Activated naive CD8-positive, alpha-beta T cell (primary cell): ENCODE results near the gene CYP27C1.

ENCODE experiments used
- H3K27ac Mint-ChIP-seq: one replicate; pipeline ENCODE4 v1.8.0; 2021; ENCODE audit warnings: mixed read lengths
- H3K27me3 Mint-ChIP-seq: one replicate; pipeline ENCODE4 v1.8.0; 2021; ENCODE audit warnings: mixed read lengths
- H3K36me3 Mint-ChIP-seq: one replicate; pipeline ENCODE4 v1.8.0; 2021; ENCODE audit warnings: mixed read lengths
- H3K4me1 Mint-ChIP-seq: one replicate; pipeline ENCODE4 v1.8.0; 2021; ENCODE audit warnings: low read depth, mixed read lengths
- H3K4me3 Mint-ChIP-seq: one replicate; pipeline ENCODE4 v1.8.0; 2021; ENCODE audit warnings: mild to moderate bottlenecking, mixed read lengths
- H3K9me3 Mint-ChIP-seq: one replicate; pipeline ENCODE4 v1.8.0; 2021; ENCODE audit warnings: low read depth, mixed read lengths

Gene CYP27C1

GRCh38 chr2:127160676-127161075 is 59.4 kb downstream of the CYP27C1 start:
- H3K4me1 Mint-ChIP-seq: no peaks in the 10 kb centered on the region
- H3K36me3 Mint-ChIP-seq: no peaks in the 10 kb centered on the region
- no peaks in the 10 kb centered on the region for H3K9me3 Mint-ChIP-seq
- H3K4me3 Mint-ChIP-seq: no peak overlapping the region
- no peaks in the 10 kb centered on the region for H3K27me3 Mint-ChIP-seq
- no peak overlapping the region for H3K27ac Mint-ChIP-seq

- Mint-ChIP-seq H3K27ac (no peak overlapping the region), H3K36me3 (no peaks in the 10 kb centered on the region), H3K4me1 (no peaks in the 10 kb centered on the region), H3K9me3 (no peaks in the 10 kb centered on the region), H3K27me3 (no peaks in the 10 kb centered on the region), H3K4me3 (no peak overlapping the region)
These were observed 60.6 kb downstream of the CYP27C1 start for GRCh38 chr2:127159543-127159942.

DNA sequence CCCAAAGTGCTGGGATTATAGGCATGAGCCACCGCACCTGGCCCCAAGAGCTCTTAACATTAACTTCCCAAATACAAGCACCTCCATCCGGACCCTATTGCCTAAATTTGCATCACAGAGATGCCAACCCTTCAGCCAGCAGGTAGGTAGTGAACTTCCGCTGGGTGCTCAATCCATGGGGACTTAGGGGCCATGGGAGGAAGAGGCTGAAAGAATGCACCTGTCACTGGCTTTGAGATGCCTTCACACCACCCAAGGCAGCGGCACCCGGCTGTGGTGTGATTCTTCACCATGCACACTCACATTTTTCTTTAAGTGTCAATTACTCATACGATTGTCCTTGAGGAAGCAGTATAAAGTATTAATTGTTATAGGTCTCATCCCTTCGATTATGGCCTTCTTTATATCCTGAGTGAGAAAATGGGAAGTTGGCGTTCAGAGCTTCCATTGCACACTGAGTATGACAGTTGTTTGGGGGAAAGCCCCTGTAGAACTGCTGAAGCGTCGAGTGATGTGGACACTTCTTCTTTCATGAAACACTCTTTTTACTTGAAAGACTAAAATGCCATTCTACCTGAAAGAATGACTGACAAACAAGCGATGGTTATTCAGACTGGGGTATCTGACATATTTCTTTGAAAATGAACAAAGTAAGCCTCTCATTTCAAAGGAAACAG is 61.3 kb downstream of the CYP27C1 start:
- Mint-ChIP-seq H3K27ac (no peak overlapping the region), H3K9me3 (no peaks in the 10 kb centered on the region), H3K4me1 (no peaks in the 10 kb centered on the region), H3K27me3 (no peaks in the 10 kb centered on the region), H3K4me3 (no peak overlapping the region), H3K36me3 (no peaks in the 10 kb centered on the region)

DNA sequence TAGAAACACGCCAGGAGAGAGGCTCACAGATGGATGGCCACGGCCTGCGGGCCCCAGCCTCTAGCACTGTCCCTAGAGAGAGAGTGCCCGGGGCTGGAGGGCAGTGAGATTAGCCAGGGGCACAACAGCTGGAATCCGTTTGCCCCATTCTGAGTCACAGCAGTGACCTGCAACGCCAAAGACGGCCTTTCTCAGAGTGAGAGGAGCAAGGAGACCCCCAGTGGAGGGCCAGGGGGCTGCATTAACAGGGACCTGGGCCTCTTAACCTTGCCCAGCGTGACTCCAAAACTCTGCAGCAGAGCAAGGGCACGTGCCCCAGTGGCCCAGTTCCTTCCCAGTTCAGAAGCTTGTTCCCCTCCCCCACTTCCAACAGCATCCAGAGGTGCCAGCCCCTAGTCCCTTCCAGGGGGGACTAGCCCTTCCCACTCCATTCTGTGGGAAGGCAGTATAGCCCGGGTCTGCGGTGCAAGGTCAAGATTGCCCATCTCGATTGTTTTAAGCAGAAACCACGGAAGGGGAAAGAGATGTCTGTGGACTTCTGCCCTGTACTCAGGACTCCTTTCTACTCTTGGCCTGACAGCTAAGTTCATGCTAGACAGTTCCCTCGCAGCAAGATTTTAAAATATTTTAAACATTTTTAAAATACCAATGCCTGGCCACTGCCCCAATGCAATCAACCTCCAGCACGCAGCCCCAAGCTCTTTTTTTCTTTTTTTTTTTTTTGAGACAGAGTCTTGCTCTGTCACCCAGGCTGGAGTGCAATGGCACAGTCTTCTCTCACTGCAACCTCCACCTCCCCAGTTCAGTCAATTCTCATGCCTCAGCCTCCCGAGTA is 62.2 kb downstream of the CYP27C1 start:
- Mint-ChIP-seq H3K9me3 (no peaks in the 10 kb centered on the region), H3K4me1 (no peaks in the 10 kb centered on the region), H3K4me3 (no peak overlapping the region), H3K27me3 (no peaks in the 10 kb centered on the region), H3K36me3 (no peaks in the 10 kb centered on the region), H3K27ac (no peak overlapping the region)

- no peak overlapping the region for H3K4me3 Mint-ChIP-seq
- H3K9me3 Mint-ChIP-seq: no peaks in the 10 kb centered on the region
- no peak overlapping the region for H3K27ac Mint-ChIP-seq
- no peaks in the 10 kb centered on the region for H3K4me1 Mint-ChIP-seq
- H3K27me3 Mint-ChIP-seq: no peaks in the 10 kb centered on the region
- peaks cover 3% of the 10 kb centered on the region for H3K36me3 Mint-ChIP-seq
These were observed 63.0 kb downstream of the CYP27C1 start for GRCh38 chr2:127157114-127157513.

GRCh38 chr2:127155947-127156346 is 64.2 kb downstream of the CYP27C1 start:
- H3K36me3 Mint-ChIP-seq: peaks cover 3% of the 10 kb centered on the region
- H3K27me3 Mint-ChIP-seq: no peaks in the 10 kb centered on the region
- H3K4me1 Mint-ChIP-seq: no peaks in the 10 kb centered on the region
- no peak overlapping the region for H3K27ac Mint-ChIP-seq
- no peaks in the 10 kb centered on the region for H3K9me3 Mint-ChIP-seq
- no peak overlapping the region for H3K4me3 Mint-ChIP-seq

DNA sequence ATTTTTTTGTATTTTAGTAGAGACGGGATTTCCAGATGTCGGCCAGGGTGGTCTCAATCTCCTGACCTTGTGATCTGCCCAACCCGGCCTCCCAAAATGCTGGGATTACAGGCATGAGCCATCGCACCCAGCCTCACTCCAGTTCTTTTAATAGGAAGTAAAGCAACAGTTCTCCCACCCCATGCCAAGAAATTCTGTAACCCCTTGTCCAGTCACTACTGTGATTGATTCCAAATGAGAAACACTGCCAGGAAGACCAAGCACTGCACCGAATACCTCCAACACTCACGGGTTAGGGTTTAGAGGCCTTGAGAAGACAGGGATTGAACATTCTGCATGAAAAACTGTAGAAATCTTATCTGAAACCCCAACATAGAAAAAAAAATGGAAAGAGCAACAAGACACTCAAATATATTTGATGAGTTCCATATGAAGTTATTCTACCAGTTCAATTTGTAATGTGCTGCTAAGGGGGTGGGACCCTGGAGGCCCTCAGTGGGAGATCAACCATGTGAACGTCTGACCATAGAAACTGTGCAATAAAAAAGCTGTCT is 65.0 kb downstream of the CYP27C1 start:
- no peaks in the 10 kb centered on the region for H3K27me3 Mint-ChIP-seq
- no peak overlapping the region for H3K4me3 Mint-ChIP-seq
- no peaks in the 10 kb centered on the region for H3K9me3 Mint-ChIP-seq
- no peaks in the 10 kb centered on the region for H3K4me1 Mint-ChIP-seq
- H3K36me3 Mint-ChIP-seq: peaks cover 3% of the 10 kb centered on the region
- no peak overlapping the region for H3K27ac Mint-ChIP-seq

DNA sequence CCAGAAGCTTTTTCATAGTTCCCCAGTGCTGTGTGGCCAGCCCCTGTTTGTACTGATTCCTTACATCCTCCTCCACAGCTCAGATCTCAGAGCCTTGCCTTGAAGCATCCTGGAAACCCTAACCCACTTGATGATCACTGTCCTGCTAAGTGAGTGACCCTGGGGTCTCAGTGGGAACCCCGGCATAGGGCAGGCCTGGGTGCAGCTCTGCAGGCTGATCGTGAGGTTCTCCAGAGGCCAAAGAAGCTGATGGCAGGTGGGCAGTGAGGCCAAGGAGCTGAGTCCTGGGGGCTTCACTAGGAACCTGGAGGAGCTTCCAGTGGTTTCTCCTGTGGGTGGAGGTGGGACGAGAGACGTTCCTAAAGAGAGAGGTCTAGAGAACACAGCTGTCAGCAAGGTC is 65.7 kb downstream of the CYP27C1 start:
- Mint-ChIP-seq H3K36me3 (peaks cover 3% of the 10 kb centered on the region), H3K27ac (no peak overlapping the region), H3K9me3 (no peaks in the 10 kb centered on the region), H3K27me3 (no peaks in the 10 kb centered on the region), H3K4me1 (no peaks in the 10 kb centered on the region), H3K4me3 (no peak overlapping the region)

- Mint-ChIP-seq H3K4me1 (no peaks in the 10 kb centered on the region), H3K4me3 (no peak overlapping the region), H3K27me3 (no peaks in the 10 kb centered on the region), H3K9me3 (no peaks in the 10 kb centered on the region), H3K36me3 (peaks cover 3% of the 10 kb centered on the region), H3K27ac (no peak overlapping the region)
These were observed 66.4 kb downstream of the CYP27C1 start for GRCh38 chr2:127153691-127154158.

DNA sequence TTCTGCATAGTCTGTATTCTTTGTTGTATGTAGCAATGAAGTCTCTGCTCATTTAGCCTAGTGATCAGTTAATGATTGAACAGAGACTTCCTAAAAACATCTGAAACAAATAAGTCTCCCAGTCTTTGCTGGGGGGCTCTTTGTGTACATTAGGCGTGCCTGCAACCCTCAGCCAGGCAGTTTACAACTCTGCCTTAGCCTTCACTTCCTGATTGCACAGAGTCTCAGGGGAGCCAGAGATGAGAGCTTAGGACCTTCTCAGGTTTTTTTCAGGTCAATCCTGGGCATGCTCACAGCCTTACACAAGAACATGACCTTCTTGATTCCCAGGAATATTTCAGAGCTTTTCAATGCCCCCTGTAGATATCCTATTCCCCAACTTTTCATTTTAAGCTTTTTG is 69.1 kb downstream of the CYP27C1 start:
- Mint-ChIP-seq H3K9me3 (no peaks in the 10 kb centered on the region), H3K27me3 (no peaks in the 10 kb centered on the region), H3K36me3 (peaks cover 3% of the 10 kb centered on the region), H3K4me3 (no peak overlapping the region), H3K27ac (no peak overlapping the region), H3K4me1 (no peaks in the 10 kb centered on the region)

DNA sequence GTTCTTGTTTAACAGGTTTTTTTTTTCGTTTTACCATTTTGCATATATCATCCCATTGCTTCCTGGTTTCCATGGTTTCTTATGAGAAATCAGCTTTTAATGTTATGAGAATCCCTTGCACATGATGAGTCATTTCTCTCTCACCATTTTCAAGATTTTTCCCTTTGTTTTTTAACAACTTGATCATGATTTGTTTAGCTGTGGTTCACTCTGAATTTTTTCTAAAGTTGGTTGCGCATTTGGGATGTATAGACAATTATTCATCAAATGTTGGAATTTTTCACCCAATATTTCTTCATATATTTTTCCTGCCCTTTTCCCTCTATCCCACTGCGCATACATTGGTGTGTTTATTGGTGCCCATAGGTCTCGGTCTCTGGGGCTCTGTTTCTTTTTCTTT is 70.7 kb downstream of the CYP27C1 start:
- Mint-ChIP-seq H3K27me3 (no peaks in the 10 kb centered on the region), H3K9me3 (no peaks in the 10 kb centered on the region), H3K36me3 (peaks cover 3% of the 10 kb centered on the region), H3K27ac (no peak overlapping the region), H3K4me1 (no peaks in the 10 kb centered on the region), H3K4me3 (no peak overlapping the region)

DNA sequence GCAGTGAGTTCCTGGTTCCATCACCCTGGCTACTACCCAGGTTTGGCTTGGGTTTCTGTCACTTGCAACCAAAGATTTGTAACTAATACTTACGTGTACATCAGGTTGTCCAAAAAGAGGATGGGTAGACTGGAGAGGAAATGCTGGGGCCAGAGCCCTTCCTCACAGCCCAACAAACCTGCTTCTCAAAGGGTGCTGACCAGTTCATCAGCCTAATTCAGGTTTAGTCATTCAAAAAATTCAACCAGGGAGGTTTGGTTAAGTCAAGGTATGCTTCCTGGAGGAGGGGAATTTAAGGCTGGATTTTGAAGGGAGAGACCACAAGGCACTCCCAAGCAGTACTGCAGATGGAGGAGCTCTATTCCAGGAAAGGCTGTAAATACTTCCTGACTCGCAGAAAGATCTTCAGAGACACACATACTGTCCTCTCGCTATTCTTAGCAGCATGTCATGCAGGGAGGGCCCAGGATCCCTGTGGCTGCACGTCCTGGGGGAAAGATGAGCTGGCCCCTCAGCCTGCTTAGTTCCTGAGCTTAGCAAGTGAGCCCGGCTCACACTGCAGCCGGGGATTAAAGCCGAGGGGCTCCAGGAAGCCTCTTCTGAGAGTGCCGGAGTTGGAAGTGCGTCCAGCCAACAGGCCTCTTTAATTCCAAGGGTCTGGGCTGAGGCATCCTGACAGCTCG is 73.1 kb downstream of the CYP27C1 start:
- no peaks in the 10 kb centered on the region for H3K27me3 Mint-ChIP-seq
- no peak overlapping the region for H3K4me3 Mint-ChIP-seq
- H3K36me3 Mint-ChIP-seq: no peaks in the 10 kb centered on the region
- H3K9me3 Mint-ChIP-seq: no peaks in the 10 kb centered on the region
- H3K27ac Mint-ChIP-seq: no peak overlapping the region
- no peaks in the 10 kb centered on the region for H3K4me1 Mint-ChIP-seq

DNA sequence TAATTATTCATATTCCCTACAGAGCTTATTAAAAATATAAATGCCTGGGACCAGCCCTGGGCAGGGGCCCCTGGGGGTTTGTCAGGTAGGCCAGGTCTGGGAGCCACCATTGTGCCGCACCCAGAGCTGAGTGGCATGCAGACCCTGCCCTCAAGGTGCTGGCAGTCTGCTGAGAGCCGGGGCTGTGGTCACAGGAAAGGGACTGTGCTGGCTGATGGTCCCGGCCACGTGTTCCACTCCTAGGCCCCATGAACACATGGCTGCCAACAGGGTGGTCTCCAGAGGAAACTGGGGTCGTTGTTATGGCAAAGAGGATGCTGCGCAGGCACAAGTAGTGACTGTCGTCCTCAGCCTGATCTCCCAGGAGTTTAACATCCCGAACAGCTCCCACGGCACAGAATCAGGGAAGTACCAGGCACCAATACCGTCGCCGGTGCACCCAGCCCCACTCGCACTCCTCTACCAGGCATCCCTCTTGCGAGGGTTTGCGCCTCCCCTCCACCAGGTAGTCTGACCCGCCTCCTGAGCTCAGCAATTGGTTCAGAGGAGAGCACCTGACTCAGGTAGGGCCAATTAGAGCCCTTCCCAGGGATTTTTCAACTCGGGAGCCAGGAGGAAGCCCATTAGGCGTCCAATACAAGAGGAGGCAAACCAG is 73.9 kb downstream of the CYP27C1 start:
- no peaks in the 10 kb centered on the region for H3K9me3 Mint-ChIP-seq
- no peaks in the 10 kb centered on the region for H3K4me1 Mint-ChIP-seq
- H3K27me3 Mint-ChIP-seq: no peaks in the 10 kb centered on the region
- no peak overlapping the region for H3K27ac Mint-ChIP-seq
- no peak overlapping the region for H3K4me3 Mint-ChIP-seq
- H3K36me3 Mint-ChIP-seq: no peaks in the 10 kb centered on the region

DNA sequence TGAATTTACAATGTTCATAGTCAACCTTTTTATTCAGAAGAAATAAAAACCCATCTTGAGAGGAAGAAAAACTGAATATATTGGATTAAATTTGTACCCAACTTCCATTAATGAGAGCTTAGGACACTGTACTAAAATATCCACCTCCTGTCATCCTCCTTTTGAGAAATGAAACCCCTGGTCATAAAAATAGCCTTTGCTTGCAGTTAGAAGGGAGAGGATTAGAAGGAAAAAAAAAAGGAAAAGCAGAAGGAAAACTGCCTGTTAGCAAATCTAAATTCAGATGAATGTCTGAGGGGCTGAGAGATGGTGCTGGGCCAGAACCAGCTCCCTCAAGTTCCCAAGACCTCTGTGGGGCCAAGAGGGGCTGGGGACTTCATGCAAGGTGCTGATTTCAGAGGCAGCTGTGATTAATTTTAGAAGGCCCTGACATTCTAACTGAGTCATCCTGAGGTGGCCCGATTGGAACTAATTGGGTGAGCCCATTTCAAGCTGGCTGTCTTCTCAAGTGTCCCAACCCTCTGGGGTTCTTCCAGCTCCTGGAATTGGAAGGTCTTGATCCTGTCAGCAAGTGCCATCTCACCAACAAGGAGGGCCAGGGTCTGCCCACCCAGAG is 74.7 kb downstream of the CYP27C1 start:
- Mint-ChIP-seq H3K4me3 (no peak overlapping the region), H3K36me3 (no peaks in the 10 kb centered on the region), H3K4me1 (no peaks in the 10 kb centered on the region), H3K27me3 (no peaks in the 10 kb centered on the region), H3K27ac (no peak overlapping the region), H3K9me3 (no peaks in the 10 kb centered on the region)
